HUES64 (cell line): ENCODE results near the gene RBM7. TPM values are rescaled to one million over a fixed set of nuclear protein-coding genes. Genes with fewer than 3 reads are reported as not detected.
A peak's percentile ranks its signal among the peaks of the same experiment; 100 is the strongest.

Source experiments
- H3K27ac ChIP-seq: 2 replicates; pipeline ENCODE4 v1.7.0; 2013; ENCODE audit warnings: low read depth, low read length, inconsistent platforms
- H3K27me3 ChIP-seq: 2 replicates; pipeline ENCODE4 v1.6.1; 2013; ENCODE audit warnings: mild to moderate bottlenecking, low read length; ENCODE audit not compliant: insufficient read depth
- H3K36me3 ChIP-seq: 2 replicates; pipeline ENCODE4 v1.6.1; 2013; ENCODE audit warnings: mild to moderate bottlenecking, low read length; ENCODE audit not compliant: insufficient read depth
- H3K4me1 ChIP-seq: 2 replicates; pipeline ENCODE4 v1.6.1; 2013; ENCODE audit warnings: mild to moderate bottlenecking, low read length, moderate library complexity; ENCODE audit not compliant: insufficient read depth
- H3K4me3 ChIP-seq: 2 replicates; pipeline ENCODE4 v1.5.1; 2013; ENCODE audit warnings: mild to moderate bottlenecking, low read length, moderate library complexity
- H3K9ac ChIP-seq: 2 replicates; pipeline ENCODE4 v1.6.1; 2013; ENCODE audit warnings: mild to moderate bottlenecking, low read depth, low read length
- H3K9me3 ChIP-seq: 2 replicates; pipeline ENCODE4 v1.6.1; 2013; ENCODE audit warnings: low read depth, low read length; ENCODE audit not compliant: insufficient read depth
- WGBS: fragments of 150-250, 120-280 bp; methylation state at CpG from one replicate; pipeline ENCODE4 v1.1.7; 2013; ENCODE audit warnings: missing lambda C conversion rate; 5-methylcytosine and 5-hydroxymethylcytosine counted together
- polyA plus RNA-seq, 2 experiments: library from polyadenylated mRNA; stranded (reverse); fragments of 50-300 nt; gene quantifications; one replicate each; pipeline ENCODE4 v1.2.3, GENCODE V29; 2013

Gene RBM7, protein sequence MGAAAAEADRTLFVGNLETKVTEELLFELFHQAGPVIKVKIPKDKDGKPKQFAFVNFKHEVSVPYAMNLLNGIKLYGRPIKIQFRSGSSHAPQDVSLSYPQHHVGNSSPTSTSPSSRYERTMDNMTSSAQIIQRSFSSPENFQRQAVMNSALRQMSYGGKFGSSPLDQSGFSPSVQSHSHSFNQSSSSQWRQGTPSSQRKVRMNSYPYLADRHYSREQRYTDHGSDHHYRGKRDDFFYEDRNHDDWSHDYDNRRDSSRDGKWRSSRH
- polyA plus RNA-seq (2013, experiment 1 of 2) = 43.4 TPM
- polyA plus RNA-seq (2013, experiment 2 of 2) = 43.6 TPM

- under 1% methylated on average over 65 of the region's 65 CpGs for WGBS
- peaks cover 28% of the 10 kb centered on the region for H3K36me3 ChIP-seq
- H3K27me3 ChIP-seq = no peaks in the 10 kb centered on the region
- peak within 1 kb of the TSS; percentile 98 for H3K27ac ChIP-seq
- H3K4me3 ChIP-seq = peak within 1 kb of the TSS; percentile 80
- no peaks in the 10 kb centered on the region for H3K9me3 ChIP-seq
- peak within 1 kb of the TSS; percentile 96 for H3K9ac ChIP-seq
- H3K4me1 ChIP-seq = peaks cover 28% of the 10 kb centered on the region
Observed at GRCh38 chr11:114400216-114400914, at the start of gene RBM7, which contains the start of gene C11orf71. Gene RBM7, plus strand, starts transcription at chr11:114400666. Its CDS starts 6 bp downstream, at chr11:114400672. Gene C11orf71, minus strand, starts transcription at chr11:114400511. Its CDS starts 180 bp downstream, at chr11:114400331.

DNA sequence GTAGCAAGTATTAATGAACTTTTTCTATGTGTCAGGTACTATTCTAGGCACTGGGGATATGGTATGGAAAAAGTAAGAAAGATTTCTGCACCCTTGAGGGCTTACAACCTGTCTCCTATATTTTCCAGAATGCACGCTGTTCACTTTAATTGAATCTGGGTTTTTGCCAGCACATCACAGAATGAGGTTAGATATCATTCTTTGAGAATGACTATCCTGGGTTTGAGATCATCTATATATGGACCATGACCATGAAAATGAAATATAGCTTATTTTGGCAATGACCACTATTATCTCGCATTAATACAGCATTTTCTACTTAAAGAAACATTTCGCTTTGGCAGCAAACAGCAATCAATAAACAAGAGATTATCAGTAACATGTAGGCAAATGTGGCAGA, 47.0 kb upstream of the RBM7 start:
- H3K4me3 ChIP-seq = no peak overlapping the region
- 91% methylated on average over 3 of the region's 3 CpGs for WGBS
- no peak overlapping the region for H3K27ac ChIP-seq
- H3K27me3 ChIP-seq = no peaks in the 10 kb centered on the region
- H3K9ac ChIP-seq = no peak overlapping the region
- H3K4me1 ChIP-seq = no peaks in the 10 kb centered on the region
- H3K9me3 ChIP-seq = no peaks in the 10 kb centered on the region
- H3K36me3 ChIP-seq = no peaks in the 10 kb centered on the region

GRCh38 chr11:114354076-114354475, 46.4 kb upstream of the RBM7 start:
- Histone ChIP-seq H3K4me1 (no peaks in the 10 kb centered on the region), H3K27me3 (no peaks in the 10 kb centered on the region), H3K9ac (no peak overlapping the region), H3K27ac (no peak overlapping the region), H3K4me3 (no peak overlapping the region), H3K36me3 (no peaks in the 10 kb centered on the region), H3K9me3 (no peaks in the 10 kb centered on the region)
- 100% methylated on average over 3 of the region's 3 CpGs for WGBS

DNA sequence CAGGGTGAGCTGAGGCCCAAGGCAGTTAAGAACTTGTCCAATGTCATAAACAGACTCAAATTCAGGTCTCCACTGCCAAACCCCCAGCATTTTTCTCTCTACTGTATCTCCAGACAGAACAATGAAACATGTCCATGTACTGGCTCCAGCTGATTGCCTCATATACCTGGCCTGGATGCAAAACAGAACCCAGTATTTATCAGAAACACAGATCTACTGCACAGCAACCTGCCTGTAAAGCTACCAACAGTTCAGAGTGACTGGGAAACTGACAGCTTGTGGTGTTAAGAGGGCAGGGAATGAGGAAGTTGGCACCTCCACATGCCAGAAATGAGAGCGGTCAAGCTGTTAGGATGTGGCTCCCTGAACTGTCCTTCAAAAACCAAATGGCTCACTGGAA, 41.8 kb upstream of the RBM7 start:
- no peaks in the 10 kb centered on the region for H3K9me3 ChIP-seq
- H3K4me1 ChIP-seq = no peaks in the 10 kb centered on the region
- H3K27me3 ChIP-seq = no peaks in the 10 kb centered on the region
- H3K9ac ChIP-seq = no peak overlapping the region
- H3K27ac ChIP-seq = no peak overlapping the region
- 92% methylated on average over 1 of the region's 1 CpG for WGBS
- H3K36me3 ChIP-seq = no peaks in the 10 kb centered on the region
- no peak overlapping the region for H3K4me3 ChIP-seq

GRCh38 chr11:114359342-114359741, 41.1 kb upstream of the RBM7 start:
- Histone ChIP-seq H3K4me1 (no peaks in the 10 kb centered on the region), H3K27me3 (no peaks in the 10 kb centered on the region), H3K4me3 (no peak overlapping the region), H3K9ac (no peak overlapping the region), H3K27ac (no peak overlapping the region), H3K9me3 (no peaks in the 10 kb centered on the region), H3K36me3 (no peaks in the 10 kb centered on the region)

GRCh38 chr11:114362326-114362725, 38.1 kb upstream of the RBM7 start:
- H3K4me1 ChIP-seq = no peaks in the 10 kb centered on the region; the same call in 1 of the 2 replicates
- no peak overlapping the region for H3K4me3 ChIP-seq
- H3K9me3 ChIP-seq = no peaks in the 10 kb centered on the region
- 97% methylated on average over 4 of the region's 4 CpGs for WGBS
- H3K36me3 ChIP-seq = no peaks in the 10 kb centered on the region
- no peaks in the 10 kb centered on the region for H3K27me3 ChIP-seq
- no peak overlapping the region for H3K9ac ChIP-seq
- H3K27ac ChIP-seq = no peak overlapping the region

GRCh38 chr11:114362958-114363357, 37.5 kb upstream of the RBM7 start:
- Histone ChIP-seq H3K27me3 (no peaks in the 10 kb centered on the region), H3K9ac (no peak overlapping the region), H3K9me3 (no peaks in the 10 kb centered on the region), H3K4me1 (no peaks in the 10 kb centered on the region; the same call in 1 of the 2 replicates), H3K27ac (no peak overlapping the region), H3K4me3 (no peak overlapping the region), H3K36me3 (no peaks in the 10 kb centered on the region)
- WGBS = 94% methylated on average over 2 of the region's 3 CpGs

- 95% methylated on average over 13 of the region's 13 CpGs for WGBS
- Histone ChIP-seq H3K4me3 (no peak overlapping the region), H3K27ac (no peak overlapping the region), H3K9me3 (no peaks in the 10 kb centered on the region), H3K36me3 (no peaks in the 10 kb centered on the region), H3K4me1 (no peaks in the 10 kb centered on the region; the same call in 1 of the 2 replicates), H3K9ac (no peak overlapping the region), H3K27me3 (no peaks in the 10 kb centered on the region)
Observed at GRCh38 chr11:114366331-114367243, 33.9 kb upstream of the RBM7 start.

GRCh38 chr11:114367244-114367957, 33.1 kb upstream of the RBM7 start:
- H3K9me3 ChIP-seq = no peaks in the 10 kb centered on the region
- H3K4me3 ChIP-seq = no peak overlapping the region
- no peak overlapping the region for H3K27ac ChIP-seq
- 90% methylated on average over 9 of the region's 9 CpGs for WGBS
- H3K27me3 ChIP-seq = no peaks in the 10 kb centered on the region
- no peaks in the 10 kb centered on the region for H3K36me3 ChIP-seq
- no peak overlapping the region for H3K9ac ChIP-seq
- H3K4me1 ChIP-seq = no peaks in the 10 kb centered on the region; the same call in 1 of the 2 replicates

- Histone ChIP-seq H3K36me3 (no peaks in the 10 kb centered on the region), H3K9me3 (no peaks in the 10 kb centered on the region), H3K9ac (no peak overlapping the region), H3K4me1 (no peaks in the 10 kb centered on the region; the same call in 1 of the 2 replicates), H3K4me3 (no peak overlapping the region), H3K27ac (no peak overlapping the region), H3K27me3 (no peaks in the 10 kb centered on the region)
- WGBS = 92% methylated on average over 5 of the region's 5 CpGs
Observed at GRCh38 chr11:114368918-114369680, 31.4 kb upstream of the RBM7 start.
